ENCODE results near the gene S100PBP. TPM values are rescaled to one million over a fixed set of nuclear protein-coding genes. Genes with fewer than 3 reads are reported as not detected.

S100PBP gene
- polyA plus RNA-seq, 3 donors: 6.6 to 17.4 (median 7.1) TPM

GRCh38 chr1:32772281-32773017 lies 45.0 kb upstream of the S100PBP start:
- no peaks in the 10 kb centered on the region for H4K20me1 ChIP-seq (ENCODE audit: insufficient read depth, low read length)
- WGBS (ENCODE audit: insufficient coverage): 97% methylated on average over 6 of the region's 10 CpGs
- peaks cover 28 to 53% of the 10 kb centered on the region in 2 donors for H3K36me3 ChIP-seq (replicated peaks in 1 of 2; ENCODE audit: control insufficient read depth in 1 of 2, insufficient read depth in 2 of 2, low read length in 2 of 2)
- Mint-ChIP-seq H3K27me3 (ENCODE audit: low read depth in 3 of 3) (no peaks in the 10 kb centered on the region), H3K4me3 (no peak overlapping the region), H3K36me3 (peaks cover 23 to 63% of the 10 kb centered on the region in 2 donors), H3K4me1 (peaks cover 2% of the 10 kb centered on the region), H3K27ac (peak overlapping the region in 1 of 7 donors; percentile 55), H3K9me3 (no peaks in the 10 kb centered on the region)
- DNase-seq: no peak
- H3K27ac ChIP-seq (ENCODE audit: low read depth in 1 of 2, low read length in 2 of 2): no peak overlapping the region
- no peak overlapping the region for H3K4me3 ChIP-seq (replicated peaks in 1 of 3; ENCODE audit: low read depth in 2 of 3, low read length in 3 of 3)
- H3K4me1 ChIP-seq (ENCODE audit: control insufficient read depth in 1 of 2, insufficient read depth in 2 of 2, low read length in 2 of 2): no peaks in the 10 kb centered on the region
- no peak overlapping the region for H3K9ac ChIP-seq (ENCODE audit: insufficient read depth, low read length, poor library complexity, severe bottlenecking)
- no peaks in the 10 kb centered on the region for H3K79me2 ChIP-seq (ENCODE audit: insufficient read depth, low read length)
- intact Hi-C loops (cut with micrococcal nuclease): loop anchor here (2.0 to 5.0 kb wide), 3 partner anchors 60 to 255 kb away; no protein-coding TSS in a partner anchor
- no peaks in the 10 kb centered on the region for H3K27me3 ChIP-seq (ENCODE audit: control insufficient read depth in 2 of 2, insufficient read depth in 2 of 2, low read length in 2 of 2)
- no peak for TF ChIP-seq CTCF (IDR thresholded peaks at IDR 0.05)
- no peak overlapping the region for H2AFZ ChIP-seq (ENCODE audit: insufficient read depth, low read depth, low read length, poor library complexity, severe bottlenecking)
- H3K9me3 ChIP-seq (replicated peaks in 1 of 2; ENCODE audit: control insufficient read depth in 1 of 2, insufficient read depth in 1 of 2, low read length in 2 of 2): no peaks in the 10 kb centered on the region
- H3K4me2 ChIP-seq (replicated peaks; ENCODE audit: extremely low read depth, low read length, poor library complexity, severe bottlenecking): no peak overlapping the region

GRCh38 chr1:32773018-32773763 lies 44.3 kb upstream of the S100PBP start:
- H3K9ac ChIP-seq (ENCODE audit: insufficient read depth, low read length, poor library complexity, severe bottlenecking): no peak overlapping the region
- peak; percentile 41 to 55 (median 47) for DNase-seq
- H3K36me3 ChIP-seq (replicated peaks in 1 of 2; ENCODE audit: control insufficient read depth in 1 of 2, insufficient read depth in 2 of 2, low read length in 2 of 2): peaks cover 35 to 54% of the 10 kb centered on the region in 2 donors
- H3K4me3 ChIP-seq (replicated peaks in 1 of 3; ENCODE audit: low read depth in 2 of 3, low read length in 3 of 3): no peak overlapping the region
- no peak overlapping the region for H3K4me3 Mint-ChIP-seq
- no peaks in the 10 kb centered on the region for H3K79me2 ChIP-seq (ENCODE audit: insufficient read depth, low read length)
- no peaks in the 10 kb centered on the region for H3K27me3 Mint-ChIP-seq (ENCODE audit: low read depth in 3 of 3)
- H3K9me3 Mint-ChIP-seq: no peaks in the 10 kb centered on the region
- H2AFZ ChIP-seq (ENCODE audit: insufficient read depth, low read depth, low read length, poor library complexity, severe bottlenecking): no peak overlapping the region
- intact Hi-C loops (cut with micrococcal nuclease): loop anchor here (2.0 to 5.0 kb wide), 3 partner anchors 61 to 256 kb away; no protein-coding TSS in a partner anchor
- H3K4me1 Mint-ChIP-seq: peaks cover 2% of the 10 kb centered on the region
- no peaks in the 10 kb centered on the region for H3K4me1 ChIP-seq (ENCODE audit: control insufficient read depth in 1 of 2, insufficient read depth in 2 of 2, low read length in 2 of 2)
- WGBS (ENCODE audit: insufficient coverage): 60% methylated on average over 8 of the region's 9 CpGs
- H3K27ac ChIP-seq (ENCODE audit: low read depth in 1 of 2, low read length in 2 of 2): no peak overlapping the region
- peak overlapping the region in 2 of 7 donors; percentile 4 to 42 for H3K27ac Mint-ChIP-seq
- no peaks in the 10 kb centered on the region for H3K27me3 ChIP-seq (ENCODE audit: control insufficient read depth in 2 of 2, insufficient read depth in 2 of 2, low read length in 2 of 2)
- H3K36me3 Mint-ChIP-seq: peaks cover 30 to 64% of the 10 kb centered on the region in 2 donors
- no peaks in the 10 kb centered on the region for H3K9me3 ChIP-seq (replicated peaks in 1 of 2; ENCODE audit: control insufficient read depth in 1 of 2, insufficient read depth in 1 of 2, low read length in 2 of 2)
- TF ChIP-seq CTCF (IDR thresholded peaks at IDR 0.05): peak; percentile 94
- no peak overlapping the region for H3K4me2 ChIP-seq (replicated peaks; ENCODE audit: extremely low read depth, low read length, poor library complexity, severe bottlenecking)
- no peaks in the 10 kb centered on the region for H4K20me1 ChIP-seq (ENCODE audit: insufficient read depth, low read length)
